GM21717 (cell line): ENCODE results near the gene BARHL1.

Source experiments
- ATAC-seq: cut with Tn5 transposase; IDR thresholded peaks from one replicate; pipeline ENCODE4 v1.9.1; 2021; ENCODE audit warnings: mild to moderate bottlenecking, moderate library complexity; ENCODE audit not compliant: unreplicated experiment

Gene BARHL1

GRCh38 chr9:132586830-132587591 is 4.6 kb downstream of the BARHL1 start:
- no peak for ATAC-seq

- no peak for ATAC-seq
Observed at GRCh38 chr9:132587592-132587955, 5.2 kb downstream of the BARHL1 start.

- ATAC-seq: no peak
Observed at GRCh38 chr9:132588098-132588497, 5.7 kb downstream of the BARHL1 start.

GRCh38 chr9:132588501-132589147 is 6.2 kb downstream of the BARHL1 start:
- ATAC-seq: no peak

- no peak for ATAC-seq
Observed at GRCh38 chr9:132589148-132590036, 7.0 kb downstream of the BARHL1 start.

- ATAC-seq: no peak
Observed at GRCh38 chr9:132590037-132590317, 7.6 kb downstream of the BARHL1 start.

- no peak for ATAC-seq
Observed at GRCh38 chr9:132590318-132591182, 8.1 kb downstream of the BARHL1 start.

- ATAC-seq: no peak
Observed at GRCh38 chr9:132591244-132591643, 8.8 kb downstream of the BARHL1 start.

GRCh38 chr9:132591751-132592314 is 9.4 kb downstream of the BARHL1 start:
- no peak for ATAC-seq

GRCh38 chr9:132592451-132592850 is 10.0 kb downstream of the BARHL1 start:
- ATAC-seq: no peak

- no peak for ATAC-seq
Observed at GRCh38 chr9:132594412-132594811, 12.0 kb downstream of the BARHL1 start.

GRCh38 chr9:132595319-132595718 is 12.9 kb downstream of the BARHL1 start:
- ATAC-seq: no peak

- ATAC-seq: no peak
Observed at GRCh38 chr9:132596200-132596599, 13.8 kb downstream of the BARHL1 start.

- no peak for ATAC-seq
Observed at GRCh38 chr9:132597073-132597775, 14.8 kb downstream of the BARHL1 start.

GRCh38 chr9:132600326-132600984 is 18.0 kb downstream of the BARHL1 start:
- ATAC-seq: no peak

- no peak for ATAC-seq
Observed at GRCh38 chr9:132602207-132602606, 19.8 kb downstream of the BARHL1 start.

GRCh38 chr9:132605387-132605786 is 23.0 kb downstream of the BARHL1 start:
- no peak for ATAC-seq

GRCh38 chr9:132606066-132606465 is 23.7 kb downstream of the BARHL1 start:
- ATAC-seq: no peak

- ATAC-seq: no peak
Observed at GRCh38 chr9:132609184-132609583, 26.8 kb downstream of the BARHL1 start.
